ENCODE data around the gene CNN1. TPM values are rescaled to one million over a fixed set of nuclear protein-coding genes. Genes with fewer than 3 reads are reported as not detected.

The CNN1 gene
- total and polyA plus RNA-seq, 2 of the 13 experiments (the other 11 are each of a cell fraction or from before 2014, with no cell fraction given): 0.70 to 1.1 TPM

GRCh38 chr19:11505504-11506100 is 33.0 kb upstream of the CNN1 start, which contains the start of gene ZNF653 (continued):
- TF ChIP-seq ZNF572 (CRISPR knock-in tag; IDR thresholded peaks at IDR 0.05): no peak
- TF ChIP-seq ELK4 (CRISPR knock-in tag; IDR thresholded peaks at IDR 0.05; ENCODE audit: borderline replicate concordance): no peak
- 0 out of 2 replicates have a peak, but pooled peaks have one; percentile 68 for TF ChIP-seq POLR2AphosphoS2 (IDR thresholded peaks at IDR 0.05; ENCODE audit: low read depth, low read length)
- TF ChIP-seq ZFP82 (CRISPR knock-in tag; IDR thresholded peaks at IDR 0.05; ENCODE audit: borderline replicate concordance): peak; percentile 66; the same call in 1 of the 2 replicates
- no peak for TF ChIP-seq DMAP1 (CRISPR knock-in tag; IDR thresholded peaks at IDR 0.05)
- TF ChIP-seq ZNF616 (CRISPR knock-in tag; IDR thresholded peaks at IDR 0.05; ENCODE audit: low read depth): peak; percentile 30; the same call in 1 of the 2 replicates
- TF ChIP-seq PRDM15 (CRISPR knock-in tag; IDR thresholded peaks at IDR 0.05): no peak; the same call in 1 of the 2 replicates
- no peak for TF ChIP-seq IKZF4 (CRISPR knock-in tag; IDR thresholded peaks at IDR 0.05; ENCODE audit: borderline replicate concordance, low read depth, not compliant biosample characterization)
- no peak for TF ChIP-seq ZNF580 (CRISPR knock-in tag; IDR thresholded peaks at IDR 0.05; ENCODE audit: borderline replicate concordance, low read depth)
- TF ChIP-seq FOXK2 (IDR thresholded peaks at IDR 0.05): no peak
- no peak for TF ChIP-seq BRF2 (CRISPR knock-in tag; IDR thresholded peaks at IDR 0.05)
- peak; percentile 95 for TF ChIP-seq AGO1 (IDR thresholded peaks at IDR 0.05; ENCODE audit: low read depth, low read length, poor library complexity, severe bottlenecking)
- TF ChIP-seq DZIP1 (CRISPR knock-in tag; IDR thresholded peaks at IDR 0.05): peak; percentile 54; the same call in 1 of the 2 replicates
- no peak for TF ChIP-seq ATF7 (IDR thresholded peaks at IDR 0.05)
- TF ChIP-seq ATF7 (CRISPR knock-in tag; IDR thresholded peaks at IDR 0.05): 0 out of 2 replicates have a peak, but pooled peaks have one; percentile 16
- TF ChIP-seq XBP1 (CRISPR knock-in tag; IDR thresholded peaks at IDR 0.05): no peak
- peak; percentile 9 to 55; a peak in 2 of 4 replicates for TF ChIP-seq POLR2A (IDR thresholded peaks at IDR 0.05; ENCODE audit: insufficient read depth in 1 of 2, low read depth in 2 of 2, low read length in 2 of 2)
- TF ChIP-seq EED (CRISPR knock-in tag; IDR thresholded peaks at IDR 0.05): 0 out of 2 replicates have a peak, but pooled peaks have one; percentile 28

Data from HepG2 (cell line).